Activated CD4-positive, alpha-beta T cell treated with anti-CD3 and anti-CD28 coated beads, Interleukin-2, amount 10 ng/mL, durations not matched to agents 7 days and 5 days (primary cell): ENCODE data around the gene AIPL1. TPM values are rescaled to one million over a fixed set of nuclear protein-coding genes. Genes with fewer than 3 reads are reported as not detected.
"Not testable (repeated sequence)": the region's sequence is repeated elsewhere in the genome, so short reads cannot be mapped to it uniquely, and the experiment has no call there.

Experiments used
- CTCF ChIA-PET: fragments of 350-600 bp; sonication (Branson Sonifier 250); formaldehyde crosslinking; loops from one replicate; lab custom pipeline; 2021; ENCODE audit warnings: antibody characterized with exemption; lab: Charles Lee
- POLR2A ChIA-PET: fragments of 350-600 bp; sonication (Branson Sonifier 250); formaldehyde crosslinking; loops from one replicate; lab custom pipeline; 2021; ENCODE audit warnings: antibody characterized with exemption; lab: Charles Lee
- DNase-seq: peaks from one replicate; pipeline ENCODE4 v3.0.0-alpha.2; 2020
- H3K27ac Mint-ChIP-seq: one replicate; pipeline ENCODE4 v1.8.0; 2021; ENCODE audit warnings: mild to moderate bottlenecking, moderate library complexity, mixed read lengths
- H3K27me3 Mint-ChIP-seq: one replicate; pipeline ENCODE4 v1.8.0; 2021; ENCODE audit warnings: mixed read lengths
- H3K36me3 Mint-ChIP-seq: one replicate; pipeline ENCODE4 v1.8.0; 2021; ENCODE audit warnings: low read depth, mixed read lengths
- H3K4me1 Mint-ChIP-seq: one replicate; pipeline ENCODE4 v1.8.0; 2021; ENCODE audit warnings: mixed read lengths
- H3K4me3 Mint-ChIP-seq: one replicate; pipeline ENCODE4 v1.8.0; 2021; ENCODE audit warnings: mild to moderate bottlenecking, moderate library complexity, mixed read lengths
- H3K9me3 Mint-ChIP-seq: one replicate; pipeline ENCODE4 v1.8.0; 2021; ENCODE audit warnings: mixed read lengths
- total RNA-seq, 2 experiments: library from RNA; stranded (reverse); gene quantifications; one replicate each; pipeline ENCODE4 v1.2.3, GENCODE V29; 2021

Gene AIPL1
- total RNA-seq = not detected

- H3K4me3 Mint-ChIP-seq = no peak within 1 kb of the TSS
- CTCF ChIA-PET = interaction anchor here (1.1 to 1.4 kb wide), 2 partner anchors 8 to 848 kb away, joined by 3 read pairs; no protein-coding TSS in a partner anchor
- peaks cover 12% of the 10 kb centered on the region for H3K9me3 Mint-ChIP-seq
- H3K27ac Mint-ChIP-seq = no peak within 1 kb of the TSS
- POLR2A ChIA-PET = no interaction called here
- no peaks in the 10 kb centered on the region for H3K4me1 Mint-ChIP-seq
- H3K36me3 Mint-ChIP-seq = peaks cover 7% of the 10 kb centered on the region
- DNase-seq = no peak
- H3K27me3 Mint-ChIP-seq = peaks cover 59% of the 10 kb centered on the region
Observed at GRCh38 chr17:6435051-6435450, at the start of gene AIPL1. TSS of gene AIPL1 (minus strand) at chr17:6435121. CDS start at chr17:6435104, 17 bp downstream.

- Mint-ChIP-seq H3K27ac (no peak overlapping the region), H3K4me3 (no peak overlapping the region), H3K4me1 (no peaks in the 10 kb centered on the region), H3K27me3 (no peaks in the 10 kb centered on the region), H3K9me3 (no peaks in the 10 kb centered on the region), H3K36me3 (no peaks in the 10 kb centered on the region)
- DNase-seq = no peak
- ChIA-PET POLR2A (no interaction called here), CTCF (interaction anchor here (2.5 kb wide), 1 partner anchor 10 kb away, joined by 9 read pairs; no protein-coding TSS in a partner anchor)
Observed at GRCh38 chr17:6483507-6483906, 48.6 kb upstream of the AIPL1 start.

- H3K9me3 Mint-ChIP-seq, H3K4me1 Mint-ChIP-seq, DNase-seq, H3K36me3 Mint-ChIP-seq, POLR2A ChIA-PET, H3K4me3 Mint-ChIP-seq, H3K27ac Mint-ChIP-seq, H3K27me3 Mint-ChIP-seq: not testable (repeated sequence)
- CTCF ChIA-PET = interaction anchor here (0.5 to 2.5 kb wide), 2 partner anchors 9 to 65 kb away, joined by 3 to 9 read pairs; no protein-coding TSS in a partner anchor
Observed at GRCh38 chr17:6482796-6483195, 47.9 kb upstream of the AIPL1 start.

- no peaks in the 10 kb centered on the region for H3K9me3 Mint-ChIP-seq
- no peaks in the 10 kb centered on the region for H3K27me3 Mint-ChIP-seq
- no peak for DNase-seq
- no peak overlapping the region for H3K27ac Mint-ChIP-seq
- POLR2A ChIA-PET = no interaction called here
- CTCF ChIA-PET = interaction anchor here (0.5 to 2.5 kb wide), 2 partner anchors 9 to 64 kb away, joined by 3 to 9 read pairs; no protein-coding TSS in a partner anchor
- no peaks in the 10 kb centered on the region for H3K36me3 Mint-ChIP-seq
- H3K4me3 Mint-ChIP-seq = no peak overlapping the region
- no peaks in the 10 kb centered on the region for H3K4me1 Mint-ChIP-seq
Observed at GRCh38 chr17:6482105-6482455, 47.2 kb upstream of the AIPL1 start.

- no peak overlapping the region for H3K4me3 Mint-ChIP-seq
- no peaks in the 10 kb centered on the region for H3K36me3 Mint-ChIP-seq
- ChIA-PET POLR2A (no interaction called here), CTCF (no interaction called here)
- H3K27me3 Mint-ChIP-seq = no peaks in the 10 kb centered on the region
- DNase-seq = no peak
- H3K27ac Mint-ChIP-seq = no peak overlapping the region
- no peaks in the 10 kb centered on the region for H3K9me3 Mint-ChIP-seq
- no peaks in the 10 kb centered on the region for H3K4me1 Mint-ChIP-seq
Observed at GRCh38 chr17:6480303-6480675, 45.4 kb upstream of the AIPL1 start.

- no peak for DNase-seq
- H3K4me1 Mint-ChIP-seq = no peaks in the 10 kb centered on the region
- H3K36me3 Mint-ChIP-seq = no peaks in the 10 kb centered on the region
- H3K27ac Mint-ChIP-seq = no peak overlapping the region
- H3K4me3 Mint-ChIP-seq = no peak overlapping the region
- H3K27me3 Mint-ChIP-seq = no peaks in the 10 kb centered on the region
- POLR2A ChIA-PET = no interaction called here
- no peaks in the 10 kb centered on the region for H3K9me3 Mint-ChIP-seq
- CTCF ChIA-PET = interaction anchor here (0.6 kb wide), 1 partner anchor 38 kb away, joined by 3 read pairs; no protein-coding TSS in a partner anchor
Observed at GRCh38 chr17:6479622-6480302, 44.8 kb upstream of the AIPL1 start.

- no peaks in the 10 kb centered on the region for H3K36me3 Mint-ChIP-seq
- no peak overlapping the region for H3K27ac Mint-ChIP-seq
- ChIA-PET CTCF (no interaction called here), POLR2A (no interaction called here)
- H3K4me1 Mint-ChIP-seq = no peaks in the 10 kb centered on the region
- no peaks in the 10 kb centered on the region for H3K9me3 Mint-ChIP-seq
- no peak for DNase-seq
- H3K4me3 Mint-ChIP-seq = no peak overlapping the region
- H3K27me3 Mint-ChIP-seq = no peaks in the 10 kb centered on the region
Observed at GRCh38 chr17:6478486-6478885, 43.6 kb upstream of the AIPL1 start.

- no peak for DNase-seq
- Mint-ChIP-seq H3K4me1 (no peaks in the 10 kb centered on the region), H3K27me3 (no peaks in the 10 kb centered on the region), H3K27ac (no peak overlapping the region), H3K4me3 (no peak overlapping the region), H3K9me3 (no peaks in the 10 kb centered on the region), H3K36me3 (no peaks in the 10 kb centered on the region)
- POLR2A ChIA-PET = no interaction called here
- CTCF ChIA-PET = no interaction called here
Observed at GRCh38 chr17:6477831-6478383, 43.0 kb upstream of the AIPL1 start.

GRCh38 chr17:6476810-6477179 lies 41.9 kb upstream of the AIPL1 start:
- Mint-ChIP-seq H3K4me3 (no peak overlapping the region), H3K27me3 (no peaks in the 10 kb centered on the region), H3K4me1 (no peaks in the 10 kb centered on the region), H3K27ac (no peak overlapping the region), H3K9me3 (no peaks in the 10 kb centered on the region), H3K36me3 (no peaks in the 10 kb centered on the region)
- no peak for DNase-seq
- POLR2A ChIA-PET = no interaction called here
- CTCF ChIA-PET = no interaction called here

GRCh38 chr17:6476076-6476809 lies 41.3 kb upstream of the AIPL1 start:
- Mint-ChIP-seq H3K4me3 (no peak overlapping the region), H3K4me1 (no peaks in the 10 kb centered on the region), H3K27ac (no peak overlapping the region), H3K9me3 (no peaks in the 10 kb centered on the region), H3K27me3 (no peaks in the 10 kb centered on the region), H3K36me3 (no peaks in the 10 kb centered on the region)
- ChIA-PET POLR2A (no interaction called here), CTCF (interaction anchor here (0.7 to 1.2 kb wide), 3 partner anchors 10 to 172 kb away, joined by 3 to 6 read pairs (median 3); no protein-coding TSS in a partner anchor)
- DNase-seq = no peak

GRCh38 chr17:6475411-6475810 lies 40.5 kb upstream of the AIPL1 start:
- no peak for DNase-seq
- Mint-ChIP-seq H3K27ac (no peak overlapping the region), H3K36me3 (no peaks in the 10 kb centered on the region), H3K9me3 (no peaks in the 10 kb centered on the region), H3K27me3 (no peaks in the 10 kb centered on the region), H3K4me1 (no peaks in the 10 kb centered on the region), H3K4me3 (no peak overlapping the region)
- CTCF ChIA-PET = interaction anchor here (0.7 to 1.2 kb wide), 3 partner anchors 11 to 173 kb away, joined by 3 to 6 read pairs (median 3); no protein-coding TSS in a partner anchor
- POLR2A ChIA-PET = no interaction called here

- Mint-ChIP-seq H3K27me3 (no peaks in the 10 kb centered on the region), H3K36me3 (no peaks in the 10 kb centered on the region), H3K4me3 (no peak overlapping the region), H3K4me1 (no peaks in the 10 kb centered on the region), H3K27ac (no peak overlapping the region), H3K9me3 (no peaks in the 10 kb centered on the region)
- no peak for DNase-seq
- ChIA-PET POLR2A (no interaction called here), CTCF (interaction anchor here (1.2 kb wide), 1 partner anchor 174 kb away, joined by 3 read pairs; no protein-coding TSS in a partner anchor)
Observed at GRCh38 chr17:6474906-6475305, 40.0 kb upstream of the AIPL1 start.

- no peak overlapping the region for H3K4me3 Mint-ChIP-seq
- no peaks in the 10 kb centered on the region for H3K4me1 Mint-ChIP-seq
- H3K36me3 Mint-ChIP-seq = no peaks in the 10 kb centered on the region
- no peak overlapping the region for H3K27ac Mint-ChIP-seq
- ChIA-PET POLR2A (no interaction called here), CTCF (interaction anchor here (2.4 kb wide), 1 partner anchor 9 kb away, joined by 9 read pairs; no protein-coding TSS in a partner anchor)
- H3K27me3 Mint-ChIP-seq = no peaks in the 10 kb centered on the region
- no peaks in the 10 kb centered on the region for H3K9me3 Mint-ChIP-seq
- no peak for DNase-seq
Observed at GRCh38 chr17:6474376-6474775, 39.5 kb upstream of the AIPL1 start.
